Neural cell (in vitro differentiated cells): ENCODE results near the gene RGP1.

ENCODE experiments used
- EZH2 ChIP-seq: fragments of 200-600, 300-800 bp; shearing (Covaris generic), sonication (generic); IDR thresholded peaks from 2 replicates; pipeline ENCODE4 v1.6.1; 2014; ENCODE audit warnings: antibody characterized with exemption, low read length, borderline replicate concordance, mild to moderate bottlenecking; ENCODE audit not compliant: insufficient read depth, poor library complexity, severe bottlenecking
- POLR2AphosphoS5 ChIP-seq: IDR thresholded peaks from 2 replicates; pipeline ENCODE4 v1.6.1; 2012
- TAF1 ChIP-seq: IDR thresholded peaks from 2 replicates; pipeline ENCODE4 v1.6.1; 2012; ENCODE audit warnings: low read depth
- TF ChIP-seq, protein P1 (sequence below): fragments of 450-650 bp; IDR thresholded peaks from 2 replicates; pipeline ENCODE4 v1.5.1; 2014; ENCODE audit warnings: antibody characterized with exemption, mild to moderate bottlenecking, moderate library complexity; ENCODE audit not compliant: poor library complexity, severe bottlenecking

DNA sequence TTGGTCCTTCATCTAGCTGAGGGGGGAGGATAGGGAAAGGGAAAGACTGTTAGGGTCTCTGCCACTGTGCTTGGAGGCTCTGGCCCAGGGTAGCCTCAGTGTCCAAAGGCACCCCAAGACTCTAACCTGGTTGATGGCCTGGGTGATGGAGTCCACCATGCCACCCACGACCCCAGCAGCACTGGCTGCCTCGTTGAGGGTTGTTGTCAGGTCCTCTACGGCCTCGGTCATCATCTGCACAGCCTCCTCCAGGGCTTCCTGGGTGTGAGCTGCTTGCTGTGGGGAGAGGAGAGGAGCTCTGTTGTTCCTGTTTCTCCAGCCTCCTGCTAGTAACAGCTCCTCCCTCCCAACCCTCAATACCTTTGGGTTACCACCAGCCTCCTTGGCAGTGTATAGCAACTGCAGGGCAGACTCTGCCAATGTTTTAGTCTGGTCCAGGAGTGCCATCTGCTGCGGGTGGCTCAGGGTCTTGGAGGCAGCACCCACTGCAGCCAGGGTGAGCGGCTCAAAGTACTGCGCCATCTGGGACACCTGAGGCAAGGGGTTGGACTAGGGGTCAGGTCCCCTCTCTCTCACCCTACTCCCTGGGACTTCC is 43.2 kb upstream of the RGP1 start:
- TF ChIP-seq TAF1, result no peak
- TF ChIP-seq, protein P1, sequence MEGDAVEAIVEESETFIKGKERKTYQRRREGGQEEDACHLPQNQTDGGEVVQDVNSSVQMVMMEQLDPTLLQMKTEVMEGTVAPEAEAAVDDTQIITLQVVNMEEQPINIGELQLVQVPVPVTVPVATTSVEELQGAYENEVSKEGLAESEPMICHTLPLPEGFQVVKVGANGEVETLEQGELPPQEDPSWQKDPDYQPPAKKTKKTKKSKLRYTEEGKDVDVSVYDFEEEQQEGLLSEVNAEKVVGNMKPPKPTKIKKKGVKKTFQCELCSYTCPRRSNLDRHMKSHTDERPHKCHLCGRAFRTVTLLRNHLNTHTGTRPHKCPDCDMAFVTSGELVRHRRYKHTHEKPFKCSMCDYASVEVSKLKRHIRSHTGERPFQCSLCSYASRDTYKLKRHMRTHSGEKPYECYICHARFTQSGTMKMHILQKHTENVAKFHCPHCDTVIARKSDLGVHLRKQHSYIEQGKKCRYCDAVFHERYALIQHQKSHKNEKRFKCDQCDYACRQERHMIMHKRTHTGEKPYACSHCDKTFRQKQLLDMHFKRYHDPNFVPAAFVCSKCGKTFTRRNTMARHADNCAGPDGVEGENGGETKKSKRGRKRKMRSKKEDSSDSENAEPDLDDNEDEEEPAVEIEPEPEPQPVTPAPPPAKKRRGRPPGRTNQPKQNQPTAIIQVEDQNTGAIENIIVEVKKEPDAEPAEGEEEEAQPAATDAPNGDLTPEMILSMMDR, result no peak
- TF ChIP-seq POLR2AphosphoS5, result no peak
- no peak for TF ChIP-seq EZH2
